Activated CD4-positive, alpha-beta T cell treated with anti-CD3 and anti-CD28 coated beads, Interleukin-2, amount 50 U/mL, for 1 hour (primary cell): Measurements from ENCODE around the gene OXCT1.
A peak's percentile ranks its signal among the peaks of the same experiment; 100 is the strongest.

Source experiments
- DNase-seq: peaks from one replicate; pipeline ENCODE4 v3.0.0-alpha.2; 2020

OXCT1 gene

GRCh38 chr5:41869724-41870626 lies at the start of gene OXCT1:
OXCT1 (minus strand) TSS chr5:41870425; CDS start chr5:41870358, 67 bp downstream.
- DNase-seq, result peak; percentile 95

GRCh38 chr5:41918105-41918504 lies 47.9 kb upstream of the OXCT1 start:
- DNase-seq, result no peak

GRCh38 chr5:41908374-41909079 lies 38.3 kb upstream of the OXCT1 start:
- no peak for DNase-seq

GRCh38 chr5:41906151-41906550 lies 35.9 kb upstream of the OXCT1 start:
- no peak for DNase-seq

- DNase-seq, result peak; percentile 96
Measured at GRCh38 chr5:41903892-41904799, 33.9 kb upstream of the OXCT1 start, which contains the start of gene RIMOC1. RIMOC1 (plus strand) TSS chr5:41904344; CDS start chr5:41904368, 24 bp downstream.

DNA sequence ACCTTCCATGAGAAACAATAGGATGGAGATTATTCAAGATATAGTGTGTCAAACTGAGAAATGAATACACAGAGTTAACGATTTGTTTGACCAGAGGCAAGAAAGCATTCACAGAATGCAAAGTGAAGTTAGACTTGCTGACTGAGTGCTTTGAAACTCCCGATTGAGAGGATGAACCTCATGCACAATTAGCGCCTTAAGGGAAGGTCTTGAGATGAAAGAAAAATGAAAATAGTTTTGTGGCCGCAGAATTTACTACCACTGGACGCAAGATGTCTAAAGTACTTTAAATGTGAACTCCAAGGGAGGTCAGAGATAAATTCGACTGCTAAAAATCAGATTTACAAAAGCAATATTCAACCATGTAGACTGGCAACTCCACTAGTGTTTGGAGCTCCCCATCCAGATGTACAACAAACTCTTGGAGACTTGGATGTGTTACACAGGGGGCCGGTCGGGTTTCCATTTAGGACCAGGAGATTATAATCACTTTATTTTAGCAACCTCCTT lies 33.2 kb upstream of the OXCT1 start:
- DNase-seq, result no peak

DNA sequence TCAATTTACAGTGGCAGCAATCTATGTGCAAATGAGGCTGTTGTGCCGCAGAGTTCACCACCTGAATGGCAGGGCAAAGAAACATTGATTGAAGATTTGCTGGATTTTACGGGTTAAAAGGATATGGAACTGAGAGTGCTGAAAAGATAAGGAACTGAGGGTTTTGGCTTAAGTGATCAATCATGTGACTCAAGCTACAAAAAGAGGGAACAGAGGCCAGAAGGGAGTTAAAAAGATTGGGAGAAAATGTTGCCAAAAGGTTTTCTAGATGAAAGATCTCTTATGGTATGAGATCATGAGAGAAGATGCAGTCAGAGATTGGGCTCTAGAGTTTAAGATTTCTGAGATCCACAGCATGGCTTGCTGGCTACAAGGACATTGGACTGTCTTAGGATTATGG lies 26.0 kb upstream of the OXCT1 start:
- DNase-seq, result no peak

DNA sequence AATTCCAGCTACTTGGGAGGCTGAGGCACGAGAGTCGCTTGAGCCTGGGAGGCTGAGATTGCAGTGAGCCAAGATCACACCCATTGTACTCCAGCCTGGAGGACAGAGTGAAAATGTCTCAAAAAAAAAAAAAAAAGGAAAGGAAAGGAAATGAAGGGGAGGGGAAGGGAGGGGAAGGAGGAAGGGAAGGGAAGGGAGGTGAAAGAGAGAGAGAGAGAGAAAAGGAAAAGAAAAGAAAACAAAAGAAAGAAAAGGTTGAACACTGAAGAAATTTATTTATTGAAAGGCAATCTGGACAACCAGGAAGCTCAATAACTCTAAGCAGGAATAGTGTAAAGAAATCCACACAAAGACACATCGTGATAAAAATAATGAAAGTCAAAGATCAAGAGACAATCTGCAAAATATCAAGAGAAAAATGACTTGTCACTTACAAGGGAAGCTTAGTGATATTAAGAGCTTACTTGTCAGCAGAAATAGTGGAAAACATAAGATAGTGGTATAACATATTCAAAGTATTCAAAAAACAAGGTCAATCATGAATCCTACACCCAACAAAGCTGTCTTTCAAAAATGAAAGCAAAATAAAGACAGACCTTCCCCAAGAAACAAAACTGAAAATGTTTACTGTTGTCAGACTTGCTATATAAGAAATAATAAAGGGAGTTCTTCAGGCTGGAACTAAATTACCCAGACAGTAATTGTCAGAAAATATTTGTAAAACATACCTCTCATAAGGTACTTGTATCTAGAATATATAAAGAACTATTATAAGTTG lies 23.0 kb upstream of the OXCT1 start:
- no peak for DNase-seq

GRCh38 chr5:41892031-41892430 lies 21.8 kb upstream of the OXCT1 start:
- DNase-seq, result no peak

GRCh38 chr5:41891066-41891707 lies 21.0 kb upstream of the OXCT1 start:
- DNase-seq, result no peak

DNA sequence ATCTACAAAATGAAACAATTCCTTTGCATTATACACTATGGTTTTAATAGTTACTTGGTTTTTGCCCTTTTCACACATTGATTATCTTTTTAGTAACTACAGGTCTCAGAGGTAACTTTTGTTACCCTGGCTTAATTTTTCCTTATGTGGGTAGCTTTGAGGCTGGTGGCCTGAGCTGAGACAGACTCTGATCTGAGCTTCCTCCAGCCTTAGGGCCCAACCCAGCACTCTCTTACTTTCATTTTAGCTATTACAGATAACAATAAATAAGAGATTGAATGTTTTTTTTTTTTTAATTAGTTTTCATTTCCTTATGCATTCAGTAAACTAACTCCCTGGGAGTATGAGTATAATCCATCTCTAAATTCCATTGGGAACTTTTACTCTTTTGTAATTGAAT lies 15.1 kb upstream of the OXCT1 start:
- no peak for DNase-seq

DNA sequence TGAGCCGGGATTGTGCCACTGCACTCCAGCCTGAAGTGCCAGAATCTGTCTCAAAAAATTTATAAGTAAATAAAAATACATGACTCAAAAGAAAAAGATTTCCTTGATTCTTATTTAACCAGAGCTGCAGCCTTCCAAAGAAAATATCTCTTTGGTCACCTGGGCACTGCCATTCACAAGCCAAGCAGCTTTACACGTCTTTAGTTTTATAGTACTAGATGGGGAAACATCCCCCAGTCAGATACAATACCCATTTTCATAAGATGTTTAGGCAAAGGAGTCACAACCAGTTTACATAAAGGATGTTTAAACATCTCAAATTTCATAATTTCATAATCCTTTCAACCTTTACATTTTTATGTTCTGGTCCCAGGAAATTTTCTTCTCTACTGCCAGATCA lies 13.7 kb upstream of the OXCT1 start:
- DNase-seq, result no peak

DNA sequence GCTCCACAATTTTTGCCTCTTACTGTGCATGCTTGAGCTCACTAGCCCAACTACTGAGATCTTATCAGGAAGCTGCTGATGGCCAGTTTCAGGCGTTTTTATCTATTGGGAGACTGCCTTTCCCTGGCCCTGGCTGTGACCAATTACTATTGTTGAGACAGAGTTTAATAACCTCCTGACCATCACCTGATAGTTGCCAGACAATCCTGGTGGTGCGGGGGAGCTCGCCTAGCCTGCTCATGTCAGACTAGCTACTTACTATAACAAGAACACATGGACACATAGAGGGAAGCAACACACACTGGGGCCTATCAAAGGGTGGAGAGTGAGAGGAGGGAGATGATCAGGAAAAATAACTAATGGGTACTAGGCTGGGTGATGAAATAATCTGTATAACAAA lies 13.0 kb upstream of the OXCT1 start:
- DNase-seq, result no peak

- DNase-seq, result no peak
Measured at GRCh38 chr5:41882765-41883164, 12.5 kb upstream of the OXCT1 start.

DNA sequence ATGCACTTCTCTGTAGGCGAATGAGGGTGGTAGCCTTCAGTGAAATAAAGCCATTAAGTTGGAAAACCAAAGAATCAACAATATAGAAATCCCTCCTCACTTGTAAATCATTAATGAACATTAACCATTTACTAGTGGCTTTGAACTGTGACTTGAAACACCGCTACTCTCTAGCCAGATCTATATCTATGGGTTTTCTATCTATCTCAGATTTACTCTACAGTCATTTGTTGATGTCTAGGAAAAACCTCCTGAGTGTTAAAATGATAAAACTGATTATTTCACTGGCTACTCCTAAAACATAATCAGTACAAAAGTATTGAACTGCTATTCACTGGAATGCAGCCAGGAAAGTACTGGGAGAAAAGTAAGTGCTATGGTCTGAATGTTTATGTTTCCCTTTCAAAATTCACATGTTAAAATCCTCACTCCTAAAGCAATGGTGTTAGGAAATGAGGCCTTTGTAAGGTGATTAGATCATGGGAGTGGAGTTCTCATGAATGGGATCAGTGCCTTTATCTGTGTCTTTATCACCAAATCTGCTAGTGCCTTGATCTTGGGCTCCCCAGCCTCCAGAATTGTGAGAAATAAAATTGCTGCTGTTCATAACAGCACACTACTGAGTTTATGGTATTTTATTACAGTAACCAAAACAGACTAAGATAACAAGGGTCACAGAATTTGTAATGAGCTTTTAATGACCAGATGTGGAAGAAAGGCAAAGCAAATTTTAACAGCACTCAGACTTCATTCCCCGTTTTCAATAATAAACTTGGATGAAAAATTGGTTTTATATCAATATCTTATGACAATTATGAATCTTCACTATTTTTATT lies 8.6 kb upstream of the OXCT1 start:
- no peak for DNase-seq

- DNase-seq, result no peak
Measured at GRCh38 chr5:41878173-41878572, 7.9 kb upstream of the OXCT1 start.

- DNase-seq, result no peak
Measured at GRCh38 chr5:41877408-41877807, 7.2 kb upstream of the OXCT1 start.

- no peak for DNase-seq
Measured at GRCh38 chr5:41876678-41877077, 6.5 kb upstream of the OXCT1 start.

DNA sequence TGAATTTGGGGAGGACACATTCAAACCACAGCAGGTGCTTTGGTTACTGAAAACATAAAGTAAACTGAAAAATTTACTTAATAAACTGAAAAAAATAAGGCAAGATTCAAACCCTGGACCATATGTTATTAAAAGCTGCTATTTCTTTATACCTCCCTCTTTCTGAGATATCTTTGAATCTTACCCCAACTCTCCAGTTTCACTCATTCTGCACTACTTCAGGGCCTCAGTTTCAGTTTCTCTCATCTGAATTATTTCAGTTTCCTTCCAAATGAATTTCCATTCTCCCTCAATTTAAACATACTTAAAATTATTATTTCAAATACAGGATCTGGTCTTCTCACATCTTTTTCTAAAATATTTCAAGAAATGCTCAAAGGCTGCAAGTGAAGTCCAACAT lies 4.9 kb upstream of the OXCT1 start:
- DNase-seq, result no peak

GRCh38 chr5:41874512-41875060 lies 4.4 kb upstream of the OXCT1 start:
- no peak for DNase-seq
